ENCODE results near the gene CPSF4.

DNA sequence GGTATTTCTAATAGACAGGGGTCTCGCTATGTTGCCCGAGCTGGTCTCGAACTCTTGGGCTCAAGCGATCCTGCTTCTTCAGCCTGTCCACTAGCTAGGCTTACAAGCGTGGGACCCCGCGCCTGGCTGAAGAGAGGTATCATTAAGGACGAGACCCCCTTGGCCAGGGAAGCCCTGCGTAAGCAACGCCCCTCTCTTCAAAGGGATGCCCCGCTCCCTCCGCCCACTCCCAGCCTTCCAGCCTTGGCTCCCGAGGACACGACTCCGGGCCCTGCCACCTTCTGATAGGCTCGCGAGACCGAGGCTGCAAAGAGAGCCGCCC lies 65.5 kb downstream of the CPSF4 start:
- TF ChIP-seq, protein P1, sequence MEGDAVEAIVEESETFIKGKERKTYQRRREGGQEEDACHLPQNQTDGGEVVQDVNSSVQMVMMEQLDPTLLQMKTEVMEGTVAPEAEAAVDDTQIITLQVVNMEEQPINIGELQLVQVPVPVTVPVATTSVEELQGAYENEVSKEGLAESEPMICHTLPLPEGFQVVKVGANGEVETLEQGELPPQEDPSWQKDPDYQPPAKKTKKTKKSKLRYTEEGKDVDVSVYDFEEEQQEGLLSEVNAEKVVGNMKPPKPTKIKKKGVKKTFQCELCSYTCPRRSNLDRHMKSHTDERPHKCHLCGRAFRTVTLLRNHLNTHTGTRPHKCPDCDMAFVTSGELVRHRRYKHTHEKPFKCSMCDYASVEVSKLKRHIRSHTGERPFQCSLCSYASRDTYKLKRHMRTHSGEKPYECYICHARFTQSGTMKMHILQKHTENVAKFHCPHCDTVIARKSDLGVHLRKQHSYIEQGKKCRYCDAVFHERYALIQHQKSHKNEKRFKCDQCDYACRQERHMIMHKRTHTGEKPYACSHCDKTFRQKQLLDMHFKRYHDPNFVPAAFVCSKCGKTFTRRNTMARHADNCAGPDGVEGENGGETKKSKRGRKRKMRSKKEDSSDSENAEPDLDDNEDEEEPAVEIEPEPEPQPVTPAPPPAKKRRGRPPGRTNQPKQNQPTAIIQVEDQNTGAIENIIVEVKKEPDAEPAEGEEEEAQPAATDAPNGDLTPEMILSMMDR (IDR thresholded peaks at IDR 0.05 in 4 of 5, conservative IDR thresholded peaks at IDR 0.05 in 1 of 5) = no peak
- TF ChIP-seq POLR2A (IDR thresholded peaks at IDR 0.05) = peak in 1 of 2 donors; percentile 9

Data from gastrocnemius medialis (tissue), 4 donors.